SK-N-SH (cell line): ENCODE results near the gene NOTCH4. TPM values are rescaled to one million over a fixed set of nuclear protein-coding genes. Genes with fewer than 3 reads are reported as not detected.

Experiments used
- CTCF ChIA-PET: fragments of 300-600, 350-600 bp; formaldehyde crosslinking; extraction: SDS; loops from one replicate; lab custom pipeline; 2021; lab: Yijun Ruan, JAX
- POLR2A ChIA-PET: fragments of 350-600 bp; sonication (Branson Sonifier 250); formaldehyde crosslinking; extraction: SDS; loops from one replicate; lab custom pipeline; 2020; ENCODE audit warnings: antibody characterized with exemption, inconsistent platforms; lab: Yijun Ruan, JAX
- DNase-seq: peaks from one replicate; pipeline ENCODE4 v3.0.0; 2012
- H2AFZ ChIP-seq: fragments of 200-600 bp; sonication (generic); 2 replicates; pipeline ENCODE4 v1.8.1; 2016; ENCODE audit warnings: antibody characterized with exemption, mild to moderate bottlenecking, low read depth
- H3F3A ChIP-seq: fragments of 200-600 bp; sonication (generic); replicated peaks from 2 replicates; pipeline ENCODE3; 2016; ENCODE audit warnings: antibody characterized with exemption, mild to moderate bottlenecking; ENCODE audit not compliant: insufficient read depth
- H3K27ac ChIP-seq, 2 experiments: fragments of 200-500 bp in 1 of 2; fragments of 200-600 bp in 1 of 2; sonication (Bioruptor generic) in 1 of 2; sonication (generic), shearing (Covaris generic) in 1 of 2; 2 replicates each; pipeline versions ENCODE4 v1.5.1 to v1.6.1; 2014 to 2016; ENCODE audit warnings: low read depth in 2 of 2, inconsistent platforms in 1 of 2, low read length in 1 of 2, mild to moderate bottlenecking in 1 of 2, mixed read lengths in 1 of 2
- H3K27me3 ChIP-seq: fragments of 200-600 bp; sonication (generic), shearing (Covaris generic); 2 replicates; pipeline ENCODE4 v1.6.1; 2016; ENCODE audit warnings: mixed run types; ENCODE audit not compliant: insufficient read depth
- H3K36me3 ChIP-seq, 2 experiments: fragments of 200-500 bp in 1 of 2; fragments of 200-600 bp in 1 of 2; sonication (Bioruptor generic) in 1 of 2; sonication (generic) in 1 of 2; replicated peaks in 1 of 2; 2 replicates each; pipeline versions ENCODE3 to v1.5.1; 2014 to 2016; ENCODE audit warnings: low read length in 1 of 2, mild to moderate bottlenecking in 1 of 2; ENCODE audit not compliant: insufficient read depth in 2 of 2, control insufficient read depth in 1 of 2
- H3K4me1 ChIP-seq, 2 experiments: fragments of 200-500 bp in 1 of 2; fragments of 200-600 bp in 1 of 2; sonication (Bioruptor generic) in 1 of 2; sonication (generic), shearing (Covaris generic) in 1 of 2; 2 replicates each; pipeline versions ENCODE4 v1.5.1 to v1.6.1; 2014 to 2016; ENCODE audit warnings: low read depth in 1 of 2, low read length in 1 of 2, mixed run types in 1 of 2; ENCODE audit not compliant: insufficient read depth in 2 of 2, control insufficient read depth in 1 of 2
- H3K4me2 ChIP-seq: fragments of 200-600 bp; sonication (generic), shearing (Covaris generic); 2 replicates; pipeline ENCODE4 v1.6.1; 2017; ENCODE audit warnings: mixed run types
- H3K4me3 ChIP-seq, 2 experiments: fragments of 200-500 bp in 1 of 2; fragments of 200-600 bp in 1 of 2; sonication (Bioruptor generic) in 1 of 2; sonication (generic), shearing (Covaris generic) in 1 of 2; 2 replicates each; pipeline versions ENCODE4 v1.5.1 to v1.8.1; 2014 to 2016; ENCODE audit warnings: low read depth in 2 of 2, inconsistent platforms in 1 of 2, low read length in 1 of 2, mild to moderate bottlenecking in 1 of 2, mixed read lengths in 1 of 2, moderate library complexity in 1 of 2
- H3K79me2 ChIP-seq: fragments of 200-600 bp; sonication (generic); 2 replicates; pipeline ENCODE4 v1.8.1; 2017; ENCODE audit warnings: mild to moderate bottlenecking; ENCODE audit not compliant: insufficient read depth
- H3K9ac ChIP-seq: fragments of 200-600 bp; sonication (generic); 2 replicates; pipeline ENCODE4 v1.6.1; 2017; ENCODE audit warnings: mixed run types
- H3K9me2 ChIP-seq: fragments of 200-600 bp; sonication (generic); 2 replicates; pipeline ENCODE4 v1.6.1; 2017; ENCODE audit warnings: mixed run types
- H3K9me3 ChIP-seq: fragments of 200-600 bp; sonication (generic); 2 replicates; pipeline ENCODE4 v1.6.1; 2017; ENCODE audit warnings: mixed run types, mild to moderate bottlenecking, moderate library complexity
- H4K20me1 ChIP-seq: fragments of 200-600 bp; sonication (generic); 2 replicates; pipeline ENCODE4 v1.6.1; 2017; ENCODE audit warnings: mild to moderate bottlenecking, mixed run types; ENCODE audit not compliant: insufficient read depth
- EZH2phosphoT487 ChIP-seq: fragments of 200-600 bp; sonication (generic); IDR thresholded peaks from 2 replicates; pipeline ENCODE4 v1.6.1; 2017; ENCODE audit warnings: low read depth, mixed run types, mild to moderate bottlenecking, antibody characterized with exemption, moderate library complexity, borderline replicate concordance
- FOXM1 ChIP-seq: IDR thresholded peaks from 2 replicates; pipeline ENCODE4 v1.4.0; 2012; ENCODE audit warnings: low read depth, mild to moderate bottlenecking
- GABPA ChIP-seq: IDR thresholded peaks from 2 replicates; pipeline ENCODE4 v1.4.0; 2012; ENCODE audit warnings: low read depth, mild to moderate bottlenecking
- GATA2 ChIP-seq: sonication (generic); formaldehyde crosslinking; IDR thresholded peaks from 2 replicates; pipeline ENCODE4 v1.5.0; 2020; ENCODE audit warnings: mild to moderate bottlenecking, missing genetic modification reagents
- NFIC ChIP-seq: IDR thresholded peaks from 2 replicates; pipeline ENCODE4 v1.4.0; 2012; ENCODE audit warnings: borderline replicate concordance
- POLR2AphosphoS5 ChIP-seq: IDR thresholded peaks from 2 replicates; pipeline ENCODE4 v1.6.1; 2012; ENCODE audit warnings: low read depth, low read length
- RCOR1 ChIP-seq: fragments of 150-350 bp; IDR thresholded peaks from 2 replicates; pipeline ENCODE4 v1.6.1; 2017; ENCODE audit warnings: antibody characterized with exemption, low read length
- RFX5 ChIP-seq: IDR thresholded peaks from 2 replicates; pipeline ENCODE4 v1.6.1; 2012; ENCODE audit warnings: mild to moderate bottlenecking, improper control_type of control experiment, low read length
- SMC3 ChIP-seq: IDR thresholded peaks from 2 replicates; pipeline ENCODE4 v1.6.1; 2012; ENCODE audit warnings: low read depth, low read length, improper control_type of control experiment
- TAF1 ChIP-seq: IDR thresholded peaks from 2 replicates; pipeline ENCODE4 v1.6.1; 2012; ENCODE audit warnings: low read depth, mild to moderate bottlenecking, low read length, moderate library complexity, borderline replicate concordance
- TCF12 ChIP-seq: IDR thresholded peaks from 2 replicates; pipeline ENCODE4 v1.4.0; 2012
- USF1 ChIP-seq: IDR thresholded peaks from 2 replicates; pipeline ENCODE4 v1.4.0; 2012; ENCODE audit warnings: low read depth, borderline replicate concordance
- WGBS: methylation state at CpG from one replicate; pipeline ENCODE4 v1.1.6; 2017; ENCODE audit warnings: low lambda C conversion rate; 5-methylcytosine and 5-hydroxymethylcytosine counted together
- polyA plus RNA-seq, 3 experiments: library from polyadenylated mRNA; depleted of rRNA; stranded (reverse); fragments of >200 nt; gene quantifications; 2 replicates each; pipeline ENCODE4 v1.2.3, GENCODE V29; 2012
- TF ChIP-seq, protein P1 (sequence below): fragments of 200-600 bp; sonication (generic); IDR thresholded peaks from 2 replicates; pipeline ENCODE4 v1.6.1; 2017; ENCODE audit warnings: antibody characterized with exemption, mild to moderate bottlenecking, moderate library complexity
- TF ChIP-seq, protein P2 (sequence below): fragments of 150-350 bp; IDR thresholded peaks from 2 replicates; pipeline ENCODE4 v1.6.1; 2016; ENCODE audit warnings: mild to moderate bottlenecking, low read depth, low read length

NOTCH4 gene
- polyA plus RNA-seq, 1 of the 3 experiments (the other 2 are of a cell fraction) = 2.5 TPM

DNA sequence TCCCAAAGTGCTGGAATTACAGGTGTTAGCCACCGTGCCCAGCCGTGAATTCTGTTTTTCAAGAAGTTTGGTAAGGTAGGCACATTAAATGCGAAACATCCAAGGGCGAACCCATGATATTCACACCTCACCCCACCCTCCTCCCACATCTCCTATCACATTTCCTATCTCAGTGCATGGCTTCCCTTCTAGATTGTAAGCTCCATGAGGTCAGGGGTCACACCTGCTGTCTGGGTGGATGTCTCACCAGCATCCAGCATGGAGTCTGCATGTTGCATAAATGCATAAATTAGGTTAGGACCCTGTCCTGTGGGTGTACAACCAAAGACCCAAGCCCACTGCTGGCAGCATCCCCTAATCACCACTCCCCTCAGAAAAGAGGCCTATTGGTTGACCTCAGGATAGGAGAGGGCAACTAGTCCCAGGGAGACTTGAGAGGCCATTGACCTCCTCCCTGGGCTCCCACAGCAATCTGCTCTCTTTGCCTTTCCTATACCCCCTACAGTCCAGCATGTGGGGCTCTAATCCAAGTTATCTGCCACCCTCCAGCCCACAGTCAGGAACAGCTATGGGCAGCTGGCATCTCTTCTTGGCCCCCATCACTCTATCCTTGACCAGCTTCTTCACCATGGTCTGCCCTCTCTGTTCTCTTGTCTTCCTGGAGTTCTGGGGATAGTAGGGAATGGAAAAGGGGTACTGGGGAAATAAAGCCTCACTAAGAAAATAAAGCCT, 76.3 kb downstream of the NOTCH4 start:
- ChIA-PET CTCF (no interaction called here), POLR2A (no interaction called here)
- Histone ChIP-seq H3K4me2 (no peak overlapping the region), H3F3A (peaks cover 3% of the 10 kb centered on the region), H3K79me2 (no peaks in the 10 kb centered on the region), H3K27me3 (no peaks in the 10 kb centered on the region), H2AFZ (no peak overlapping the region), H3K9ac (no peak overlapping the region), H3K27ac (no peak overlapping the region), H3K4me3 (no peak overlapping the region), H3K4me1 (peaks cover 6 to 12% of the 10 kb centered on the region in 2 experiments; a peak in 3 of 4 replicates), H3K36me3 (no peaks in the 10 kb centered on the region), H3K9me3 (no peaks in the 10 kb centered on the region), H3K9me2 (no peaks in the 10 kb centered on the region), H4K20me1 (no peaks in the 10 kb centered on the region)
- TF ChIP-seq SMC3 (no peak), EZH2phosphoT487 (no peak), RCOR1 (no peak), TAF1 (no peak), NFIC (no peak), USF1 (no peak), RFX5 (no peak), GATA2 (no peak), GABPA (no peak), POLR2AphosphoS5 (no peak)
- TF ChIP-seq, protein P1, sequence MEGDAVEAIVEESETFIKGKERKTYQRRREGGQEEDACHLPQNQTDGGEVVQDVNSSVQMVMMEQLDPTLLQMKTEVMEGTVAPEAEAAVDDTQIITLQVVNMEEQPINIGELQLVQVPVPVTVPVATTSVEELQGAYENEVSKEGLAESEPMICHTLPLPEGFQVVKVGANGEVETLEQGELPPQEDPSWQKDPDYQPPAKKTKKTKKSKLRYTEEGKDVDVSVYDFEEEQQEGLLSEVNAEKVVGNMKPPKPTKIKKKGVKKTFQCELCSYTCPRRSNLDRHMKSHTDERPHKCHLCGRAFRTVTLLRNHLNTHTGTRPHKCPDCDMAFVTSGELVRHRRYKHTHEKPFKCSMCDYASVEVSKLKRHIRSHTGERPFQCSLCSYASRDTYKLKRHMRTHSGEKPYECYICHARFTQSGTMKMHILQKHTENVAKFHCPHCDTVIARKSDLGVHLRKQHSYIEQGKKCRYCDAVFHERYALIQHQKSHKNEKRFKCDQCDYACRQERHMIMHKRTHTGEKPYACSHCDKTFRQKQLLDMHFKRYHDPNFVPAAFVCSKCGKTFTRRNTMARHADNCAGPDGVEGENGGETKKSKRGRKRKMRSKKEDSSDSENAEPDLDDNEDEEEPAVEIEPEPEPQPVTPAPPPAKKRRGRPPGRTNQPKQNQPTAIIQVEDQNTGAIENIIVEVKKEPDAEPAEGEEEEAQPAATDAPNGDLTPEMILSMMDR = no peak
- WGBS = 100% methylated on average over 4 of the region's 4 CpGs
- DNase-seq = no peak

DNA sequence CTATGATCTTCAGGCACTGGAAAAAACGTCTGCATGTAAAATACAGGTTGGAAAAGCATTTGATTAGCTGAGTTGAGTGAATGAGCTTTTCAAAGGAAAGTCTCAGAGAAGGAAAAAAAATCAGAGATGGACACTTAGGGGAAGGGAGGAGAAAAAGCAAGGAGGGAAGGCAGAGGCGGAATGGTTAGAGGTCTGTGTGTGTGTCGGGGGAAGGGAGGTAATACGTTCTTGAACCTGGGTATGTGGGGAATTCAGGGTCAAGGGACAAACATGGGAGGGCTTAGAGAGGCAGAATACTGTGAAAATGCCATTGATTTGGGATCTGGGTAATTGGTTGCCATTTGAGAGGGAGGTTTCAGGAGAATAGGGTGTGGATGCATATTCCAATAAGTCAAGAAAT, 77.2 kb downstream of the NOTCH4 start:
- Histone ChIP-seq H3K9me2 (no peaks in the 10 kb centered on the region), H2AFZ (no peak overlapping the region), H4K20me1 (no peaks in the 10 kb centered on the region), H3K79me2 (no peaks in the 10 kb centered on the region), H3K27me3 (no peaks in the 10 kb centered on the region), H3K4me2 (no peak overlapping the region), H3K27ac (no peak overlapping the region), H3K4me3 (no peak overlapping the region), H3F3A (no peaks in the 10 kb centered on the region), H3K9me3 (no peaks in the 10 kb centered on the region), H3K4me1 (peaks cover 0 to 5% of the 10 kb centered on the region in 2 experiments; a peak in 1 of 4 replicates), H3K36me3 (no peaks in the 10 kb centered on the region), H3K9ac (no peak overlapping the region)
- DNase-seq = no peak
- TF ChIP-seq FOXM1 (no peak), TCF12 (no peak)
- TF ChIP-seq, protein P2, sequence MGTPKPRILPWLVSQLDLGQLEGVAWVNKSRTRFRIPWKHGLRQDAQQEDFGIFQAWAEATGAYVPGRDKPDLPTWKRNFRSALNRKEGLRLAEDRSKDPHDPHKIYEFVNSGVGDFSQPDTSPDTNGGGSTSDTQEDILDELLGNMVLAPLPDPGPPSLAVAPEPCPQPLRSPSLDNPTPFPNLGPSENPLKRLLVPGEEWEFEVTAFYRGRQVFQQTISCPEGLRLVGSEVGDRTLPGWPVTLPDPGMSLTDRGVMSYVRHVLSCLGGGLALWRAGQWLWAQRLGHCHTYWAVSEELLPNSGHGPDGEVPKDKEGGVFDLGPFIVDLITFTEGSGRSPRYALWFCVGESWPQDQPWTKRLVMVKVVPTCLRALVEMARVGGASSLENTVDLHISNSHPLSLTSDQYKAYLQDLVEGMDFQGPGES = no peak
- TF ChIP-seq, protein P1 = no peak
- 65% methylated on average over 4 of the region's 4 CpGs for WGBS
- ChIA-PET POLR2A (no interaction called here), CTCF (interaction anchor here (0.6 kb wide), 1 partner anchor 654 kb away, joined by 4 read pairs; no protein-coding TSS in a partner anchor)
